GM19372 (cell line): ENCODE measurements around the gene SCGB1A1.
"Not testable (repeated sequence)": the region's sequence is repeated elsewhere in the genome, so short reads cannot be mapped to it uniquely, and the experiment has no call there.

Source experiments
- ATAC-seq: cut with Tn5 transposase; IDR thresholded peaks from one replicate; pipeline ENCODE4 v1.9.1; 2021; ENCODE audit warnings: mild to moderate bottlenecking, low read depth, moderate library complexity; ENCODE audit not compliant: unreplicated experiment

SCGB1A1 gene

DNA sequence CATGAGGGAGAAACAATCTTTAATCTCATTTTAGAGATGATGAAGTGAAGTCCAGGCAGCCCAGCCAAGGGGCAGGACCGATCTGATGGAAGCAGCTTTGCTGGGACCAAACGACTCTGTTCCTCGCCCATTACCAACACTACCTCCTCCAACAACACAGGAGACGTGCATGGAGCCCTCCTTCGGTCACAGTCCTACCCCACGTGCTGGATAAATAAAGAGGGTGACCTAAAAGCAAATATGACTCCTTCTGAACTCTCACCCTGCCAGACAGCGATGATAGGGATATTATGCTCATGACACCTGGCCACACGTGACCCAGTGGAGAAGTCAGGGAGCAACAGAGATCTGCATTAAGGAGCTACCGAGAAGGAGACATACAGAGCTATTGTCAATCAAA lies 26.0 kb downstream of the SCGB1A1 start:
- no peak for ATAC-seq

DNA sequence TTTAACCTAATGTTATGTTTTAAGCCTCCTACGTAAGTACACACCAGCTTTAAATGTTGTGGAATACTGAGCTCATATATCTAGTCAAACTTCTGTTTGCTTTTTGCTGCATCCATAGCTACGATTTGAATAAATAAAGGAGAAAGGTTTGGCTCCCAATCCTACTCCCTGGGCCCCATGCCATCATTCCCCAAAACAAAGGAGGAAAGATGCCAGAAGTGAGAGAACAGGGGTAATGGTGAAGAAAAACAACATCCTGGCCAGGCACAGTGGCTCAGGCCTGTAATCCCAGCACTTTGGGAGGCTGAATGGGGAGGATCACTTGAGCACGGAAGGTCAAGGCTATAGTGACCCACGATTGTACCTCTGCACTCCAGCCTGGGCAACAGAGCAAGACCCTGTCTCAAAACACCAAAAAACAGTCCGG lies 26.5 kb downstream of the SCGB1A1 start:
- no peak for ATAC-seq

DNA sequence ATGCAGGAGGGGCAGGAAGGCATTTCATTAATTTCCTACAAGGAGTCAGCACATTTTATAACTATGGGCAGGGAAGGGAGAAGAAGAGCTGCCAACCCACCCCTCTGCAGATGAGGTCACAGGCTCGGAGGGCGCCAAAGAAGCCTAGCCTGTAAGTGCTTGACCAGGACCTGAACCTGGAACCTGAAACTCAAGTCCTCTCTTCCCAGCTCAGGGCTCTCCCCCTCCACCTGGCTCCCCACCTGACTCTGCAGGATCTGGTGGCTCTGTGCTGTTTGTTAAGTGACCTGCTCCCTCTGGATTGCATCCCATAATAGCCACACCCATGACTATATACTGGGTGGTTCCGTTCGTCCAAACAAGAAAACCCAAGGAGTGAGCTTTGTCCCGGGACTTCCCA lies 27.3 kb downstream of the SCGB1A1 start:
- no peak for ATAC-seq

DNA sequence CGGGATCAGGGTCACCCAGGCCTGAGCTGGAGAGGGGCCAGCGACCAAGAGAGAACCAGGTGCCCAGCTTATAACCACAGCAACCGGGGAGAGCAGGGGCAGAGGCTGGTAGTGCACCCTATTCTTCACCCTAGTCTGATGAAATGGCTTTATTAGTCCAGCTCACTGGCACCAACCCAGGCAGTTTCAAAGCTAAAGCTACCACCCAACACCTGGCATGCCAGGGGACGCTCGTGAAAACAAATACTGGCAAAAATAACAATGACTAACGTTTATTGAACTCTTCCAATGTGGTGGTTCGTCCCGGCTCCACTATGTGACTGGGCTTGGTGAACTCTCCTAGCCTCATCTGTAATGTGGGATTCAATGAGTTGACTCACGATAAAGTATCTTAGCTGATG lies 30.6 kb downstream of the SCGB1A1 start:
- no peak for ATAC-seq

DNA sequence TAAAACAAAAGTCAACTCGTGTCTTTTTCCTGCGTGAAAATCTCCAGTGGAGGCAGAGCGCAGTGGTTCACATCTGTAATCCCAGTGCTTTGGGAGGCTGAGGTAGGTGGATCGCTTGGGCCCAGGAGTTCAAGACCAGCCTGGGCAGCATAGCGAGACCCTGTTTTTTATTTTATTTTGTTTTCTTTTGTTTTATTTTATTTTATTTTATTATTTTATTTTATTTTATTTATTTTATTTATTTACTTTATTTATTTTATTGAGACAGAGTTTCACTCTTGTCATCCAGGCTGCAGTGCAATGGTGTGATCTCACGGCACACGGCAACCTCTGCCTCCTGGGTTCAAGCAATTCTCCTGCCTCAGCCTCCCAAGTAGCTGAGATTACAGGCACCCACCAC lies 31.1 kb downstream of the SCGB1A1 start:
- ATAC-seq = not testable (repeated sequence)

DNA sequence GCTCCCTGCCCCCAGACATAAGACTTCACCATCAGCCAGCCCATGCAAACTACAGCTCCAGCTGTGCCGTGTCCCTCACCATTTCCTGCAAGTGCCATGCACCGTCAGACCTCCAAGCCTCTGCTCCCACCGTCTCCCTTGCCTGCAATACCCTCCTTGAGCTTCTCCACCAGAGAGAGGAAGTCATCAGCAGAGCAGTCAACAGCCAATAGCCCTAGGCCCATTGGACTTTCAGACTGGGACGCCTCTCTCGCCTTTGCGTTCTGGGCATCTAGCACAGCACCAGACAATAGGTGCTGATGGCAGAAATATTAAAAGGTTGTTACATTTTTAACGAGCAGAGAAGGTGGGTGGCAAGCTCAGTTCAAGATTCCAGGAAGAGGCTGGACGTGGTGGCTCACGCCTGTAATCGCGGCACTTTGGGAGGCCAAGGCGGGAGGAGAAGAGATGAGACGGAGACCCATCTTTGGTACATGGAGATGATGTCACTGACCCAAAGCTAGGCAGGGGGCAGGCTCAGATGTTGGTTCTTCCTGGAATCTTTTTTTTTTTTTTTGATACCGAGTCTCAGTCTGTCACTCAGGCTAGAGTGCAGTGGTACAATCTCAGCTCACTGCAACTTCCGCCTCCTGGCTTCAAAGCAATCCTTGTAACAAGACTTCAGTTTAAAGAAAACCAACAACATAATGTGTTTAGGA lies 31.9 kb downstream of the SCGB1A1 start:
- ATAC-seq = no peak

DNA sequence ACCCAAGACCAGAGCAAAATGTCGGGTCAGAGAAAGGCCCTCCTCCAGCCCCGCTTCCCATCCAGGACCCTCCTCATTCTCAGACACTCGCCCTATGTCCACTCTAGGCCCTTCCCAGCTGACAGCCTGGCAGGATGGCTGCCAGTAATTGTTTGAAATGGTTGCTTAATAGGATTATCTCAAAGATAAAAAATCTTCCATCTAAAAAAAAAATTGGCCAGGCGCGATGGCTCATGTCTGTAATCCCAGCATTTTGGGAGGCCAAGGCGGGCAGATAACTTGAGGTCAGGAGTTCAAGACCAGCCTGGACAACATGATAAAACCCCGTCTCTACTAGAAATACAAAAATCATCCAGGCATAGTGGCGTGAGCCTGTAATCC lies 32.4 kb downstream of the SCGB1A1 start:
- no peak for ATAC-seq

DNA sequence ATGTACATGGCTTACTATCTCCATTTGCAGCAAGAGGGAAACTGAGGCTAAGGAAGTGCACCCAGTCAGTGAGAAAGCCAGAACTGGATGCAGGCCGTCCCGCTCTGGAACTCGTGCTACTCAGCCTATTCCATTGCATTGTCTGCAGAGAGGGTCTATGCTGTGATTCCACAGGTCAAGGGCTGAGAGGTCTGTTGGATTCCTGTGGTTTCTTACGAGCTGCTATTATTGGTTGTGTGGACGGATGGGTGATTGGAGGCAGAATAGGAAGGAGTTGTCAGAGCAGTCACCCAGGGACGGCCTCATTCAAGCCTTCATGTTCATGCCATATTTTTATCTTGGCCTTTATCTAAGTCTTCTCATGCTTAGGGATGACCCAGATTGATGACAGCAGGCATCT lies 33.4 kb downstream of the SCGB1A1 start:
- ATAC-seq = no peak

DNA sequence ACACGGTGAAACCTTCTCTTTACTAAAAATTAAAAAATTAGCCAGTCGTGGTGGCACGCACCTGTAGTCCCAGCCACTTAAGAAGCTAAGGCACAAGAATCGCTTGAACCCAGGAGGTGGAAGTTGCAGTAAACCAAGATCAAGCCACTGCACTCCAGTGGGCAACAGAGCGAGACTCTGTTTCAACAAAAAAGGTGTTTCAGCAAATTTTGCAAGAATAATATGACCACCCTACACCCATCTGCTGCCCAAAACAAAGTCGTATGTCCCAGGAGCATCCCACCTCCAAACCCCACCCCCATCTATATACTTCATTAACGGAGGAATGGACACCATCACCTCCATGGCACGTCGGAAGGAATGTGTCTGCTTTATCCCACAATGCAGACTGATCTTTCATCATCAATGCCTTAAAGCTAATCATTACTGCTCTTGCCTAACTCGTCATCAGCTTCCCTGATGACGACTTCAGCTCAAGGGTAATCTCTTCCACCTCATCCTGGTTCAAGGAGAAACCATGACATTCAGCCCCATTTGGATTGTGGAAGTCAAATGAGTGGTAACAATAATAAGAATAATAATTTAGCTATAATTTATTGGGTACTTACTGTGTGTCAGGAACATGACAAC lies 34.1 kb downstream of the SCGB1A1 start:
- no peak for ATAC-seq

DNA sequence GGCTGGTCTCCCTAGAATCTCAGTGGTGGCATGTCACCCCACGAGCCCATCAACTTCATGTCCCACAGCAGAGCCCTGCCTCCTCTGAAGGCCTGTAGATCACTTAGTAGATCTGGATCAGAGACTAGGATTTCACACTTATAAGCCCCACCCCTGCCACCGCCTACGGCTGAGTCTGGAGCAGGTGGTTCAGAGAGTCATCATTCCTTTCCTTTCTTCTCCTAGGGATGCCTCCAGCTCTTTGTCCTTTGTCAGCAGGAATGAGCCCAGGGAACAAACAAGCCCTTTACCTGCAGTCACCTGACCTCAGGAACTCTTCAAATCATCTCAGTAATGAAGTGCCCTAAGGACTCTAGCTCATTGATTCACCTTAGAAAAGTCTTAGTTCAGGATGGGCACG lies 37.8 kb downstream of the SCGB1A1 start:
- no peak for ATAC-seq

DNA sequence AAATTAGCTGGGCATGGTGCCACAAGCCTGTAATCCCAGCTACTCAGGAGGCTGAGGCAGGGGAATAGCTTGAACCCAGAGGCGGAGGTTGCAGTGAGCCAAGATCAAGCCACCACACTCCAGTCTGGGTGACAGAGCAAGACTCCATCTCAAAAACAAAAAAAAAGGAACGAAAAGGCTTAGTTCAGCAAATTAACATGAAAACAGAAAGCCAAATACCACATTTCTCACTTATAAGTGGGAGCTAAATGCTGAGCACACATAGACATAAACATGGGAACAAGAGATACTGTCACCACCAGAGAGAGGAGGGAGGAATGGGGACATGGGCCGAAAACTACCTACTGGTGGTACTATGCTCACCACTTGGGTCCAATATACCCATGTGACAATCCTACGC lies 38.6 kb downstream of the SCGB1A1 start:
- no peak for ATAC-seq

DNA sequence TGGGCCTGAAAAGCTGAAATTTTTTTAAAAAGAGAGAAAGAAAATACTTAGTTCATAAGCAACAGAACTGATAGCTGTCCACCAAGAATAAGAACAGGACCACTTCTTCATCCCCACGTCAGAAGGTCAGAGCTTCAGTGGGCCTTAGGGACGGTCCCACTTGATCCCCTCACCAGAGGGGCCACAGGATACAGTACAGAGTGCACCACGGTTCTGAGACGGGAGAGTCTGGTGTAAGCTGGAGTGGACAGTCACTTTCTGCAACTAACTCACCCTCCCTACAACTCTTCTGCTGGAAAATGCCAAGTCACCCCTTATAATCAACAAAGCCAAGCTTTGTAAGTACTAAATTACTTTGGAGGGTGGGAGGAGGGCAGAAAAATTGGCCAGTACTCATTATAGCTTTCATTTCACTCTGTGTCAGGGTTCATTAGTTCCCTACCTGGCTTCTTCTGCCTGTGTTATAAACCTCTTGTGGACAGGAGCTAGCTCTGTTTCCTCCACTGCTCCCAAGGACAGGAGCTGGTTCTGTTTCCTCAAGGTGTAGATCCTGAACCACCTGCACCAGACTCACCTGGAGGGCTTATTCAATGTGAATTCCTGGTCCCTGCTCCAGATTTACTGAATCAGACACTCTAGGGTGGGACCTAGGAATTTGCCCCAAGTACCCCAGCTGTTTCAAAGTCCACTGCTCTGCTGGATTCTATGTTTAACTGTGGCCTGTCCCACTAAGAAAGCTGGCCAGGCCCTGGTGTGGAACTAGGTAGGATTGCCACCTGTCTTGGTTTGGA lies 39.6 kb downstream of the SCGB1A1 start:
- no peak for ATAC-seq

DNA sequence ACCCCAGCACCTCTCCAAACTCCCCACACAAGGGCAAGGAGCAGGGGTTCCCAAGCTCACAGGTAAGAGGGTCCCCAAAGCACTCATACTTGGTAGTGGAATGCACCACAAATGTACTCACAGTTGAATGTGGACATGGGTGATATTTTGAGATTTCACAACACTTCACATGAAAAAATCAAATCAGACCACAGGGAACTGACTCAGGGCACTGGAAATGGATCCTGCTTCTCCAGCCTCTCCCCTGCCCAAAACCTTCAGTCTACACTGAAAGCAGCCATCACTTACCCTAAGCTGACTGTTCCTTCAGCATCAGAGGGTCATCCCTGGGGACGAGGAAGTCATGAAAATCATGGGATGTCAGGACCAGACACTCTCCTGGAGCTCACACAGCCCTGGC lies 40.2 kb downstream of the SCGB1A1 start:
- ATAC-seq = no peak

DNA sequence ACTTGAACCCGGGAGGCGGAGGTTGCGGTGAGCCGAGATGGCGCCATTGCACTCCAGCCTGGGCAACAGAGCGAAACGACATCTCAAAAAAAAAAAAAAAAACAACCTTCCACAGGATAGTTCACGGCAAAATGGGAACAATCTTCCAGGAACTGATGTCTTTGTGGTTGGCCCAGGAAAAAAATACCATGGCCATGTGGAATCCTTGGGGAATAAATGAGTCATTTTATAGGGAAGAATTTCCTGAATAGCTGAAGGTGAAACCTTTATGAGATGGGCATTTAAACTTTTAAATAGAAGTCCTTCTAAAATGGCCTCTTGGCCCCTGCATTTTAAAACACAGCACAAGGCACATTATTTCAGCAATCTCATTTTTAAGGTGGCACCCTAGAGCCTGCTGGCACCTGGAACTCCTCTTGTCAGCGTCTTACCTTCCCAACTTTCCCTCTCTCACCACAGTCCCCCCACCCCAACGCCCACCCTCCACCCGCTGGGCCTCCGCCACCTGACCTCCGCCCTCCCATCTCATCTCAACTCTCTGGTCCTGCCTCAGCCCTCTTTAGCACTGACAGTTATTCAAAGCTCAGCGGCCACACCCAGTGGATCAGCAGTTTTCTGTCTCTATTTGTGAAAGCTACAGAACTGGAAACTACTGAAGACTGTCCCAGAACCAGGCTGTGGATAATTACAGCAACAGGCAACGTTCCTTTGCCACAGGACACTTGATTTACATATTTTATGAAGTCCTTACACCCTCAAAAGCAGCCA lies 43.1 kb downstream of the SCGB1A1 start:
- ATAC-seq = no peak

DNA sequence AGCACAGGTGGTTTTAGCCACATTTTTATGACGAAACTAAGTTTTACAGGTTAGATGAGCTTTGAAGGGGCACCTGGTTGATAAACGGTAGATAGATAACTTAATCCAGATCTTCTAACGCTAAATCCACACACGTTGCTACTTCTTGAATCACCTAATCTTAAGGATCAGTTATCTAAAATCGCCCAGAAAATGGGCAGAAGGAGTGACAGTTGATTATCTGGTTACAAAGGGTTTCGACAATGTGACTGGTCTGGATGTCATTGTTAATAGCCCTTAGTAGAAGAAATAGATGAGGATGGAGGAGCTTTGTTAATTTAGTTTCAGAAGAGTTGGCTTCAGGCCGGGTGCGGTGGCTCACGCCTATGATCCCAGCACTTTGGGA lies 43.7 kb downstream of the SCGB1A1 start:
- ATAC-seq = no peak

DNA sequence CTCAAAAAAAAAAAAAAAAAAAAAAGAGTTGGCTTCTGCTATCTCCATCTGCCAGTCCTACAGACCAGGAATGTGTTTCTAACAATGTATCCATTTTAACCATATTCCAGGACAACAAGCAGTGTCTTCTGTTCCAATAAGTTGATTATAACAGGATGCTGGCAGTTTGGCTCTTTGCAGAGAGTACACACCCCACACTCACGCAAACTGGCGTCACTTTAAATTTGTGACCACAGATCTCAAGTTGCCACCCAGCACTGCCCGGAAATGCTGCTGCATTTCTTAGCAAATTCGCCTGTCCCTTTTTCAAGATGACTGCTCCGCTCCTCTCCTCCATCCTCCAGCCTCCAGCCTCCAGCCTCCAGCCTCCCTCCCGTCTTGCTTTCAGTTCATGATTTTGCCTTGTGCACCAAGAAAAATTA lies 44.3 kb downstream of the SCGB1A1 start:
- no peak for ATAC-seq

DNA sequence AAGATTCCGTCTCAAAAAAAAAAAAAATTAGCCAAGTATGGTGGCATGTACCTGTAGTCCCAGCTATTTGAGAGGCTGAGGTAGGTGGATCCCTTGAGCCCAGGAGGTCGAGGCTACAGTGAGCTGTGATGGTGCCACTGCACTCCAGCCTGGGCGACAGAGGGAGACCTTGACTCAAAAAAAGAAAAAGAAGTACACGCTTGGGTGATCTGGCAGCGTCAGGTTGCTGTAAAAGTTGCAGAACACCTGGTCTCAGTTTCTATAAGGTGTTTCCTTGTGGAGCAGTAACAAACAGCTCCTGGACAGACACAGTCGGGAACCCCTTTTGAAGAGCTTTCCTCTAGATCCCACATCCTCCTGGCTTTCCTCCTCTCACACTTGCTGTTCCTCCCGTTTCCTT lies 45.8 kb downstream of the SCGB1A1 start:
- ATAC-seq = no peak

DNA sequence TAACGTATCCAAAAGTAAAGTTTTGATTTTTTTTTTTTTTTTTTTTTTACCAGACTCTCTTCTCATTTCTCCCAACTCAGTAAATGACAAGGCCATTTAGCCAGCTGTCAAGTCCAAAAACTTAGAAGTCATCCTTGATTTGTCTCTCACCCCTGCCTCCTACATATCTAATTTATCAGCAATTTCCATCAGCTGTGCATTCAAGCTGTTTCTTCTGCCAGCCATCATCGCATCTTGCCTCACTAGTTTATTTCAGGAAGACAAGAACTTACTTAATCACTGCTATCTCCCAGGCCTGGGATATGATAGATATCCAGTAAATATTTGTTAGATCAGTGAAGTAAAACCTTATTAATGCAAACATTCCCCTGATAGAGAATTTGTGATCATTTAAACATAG lies 47.6 kb downstream of the SCGB1A1 start:
- no peak for ATAC-seq

DNA sequence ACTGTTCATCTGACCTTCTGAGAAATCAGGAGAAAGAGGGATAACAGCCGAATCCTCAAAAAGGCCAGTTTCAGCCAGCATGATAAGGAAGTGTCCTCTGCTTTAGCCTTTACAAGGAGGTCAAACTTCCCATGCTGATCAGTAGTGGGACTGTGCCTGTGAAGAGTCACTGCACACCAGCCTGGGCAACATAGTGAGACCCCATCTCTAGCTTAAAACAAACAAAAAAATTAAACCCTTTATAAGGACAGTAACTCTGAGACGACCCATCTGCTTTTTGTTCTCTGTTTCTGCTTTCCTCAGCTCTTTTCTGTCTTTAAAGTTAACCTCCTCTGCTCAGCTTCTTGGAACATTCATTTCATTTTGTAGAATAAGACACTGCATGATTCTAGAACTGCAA lies 49.7 kb downstream of the SCGB1A1 start:
- ATAC-seq = no peak

DNA sequence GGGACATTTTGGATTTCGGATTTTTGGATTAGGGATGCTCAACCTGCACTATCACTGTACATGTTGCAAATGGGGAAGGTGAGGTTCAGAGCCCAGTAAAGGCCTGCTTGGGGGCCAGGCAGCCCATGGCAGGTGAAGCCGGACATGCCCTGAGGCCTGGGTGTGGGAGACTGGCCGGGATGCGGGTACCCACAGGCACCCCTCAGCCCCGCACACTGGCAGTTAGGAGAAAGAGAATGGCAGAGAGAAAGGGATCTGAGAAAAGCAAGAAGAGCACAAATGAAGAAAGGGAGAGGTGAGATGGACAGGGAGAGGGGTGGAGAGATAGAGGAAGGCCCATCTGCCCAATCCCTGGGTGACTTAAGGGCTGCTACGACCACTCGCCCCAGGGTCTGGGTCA lies 52.8 kb downstream of the SCGB1A1 start:
- no peak for ATAC-seq
